GM23338 (cell line): ENCODE results near the gene RASSF6.

Experiments
- CREB1 ChIP-seq: fragments of 250-450 bp; sonication (Bioruptor Pico); IDR thresholded peaks from 2 replicates; pipeline ENCODE4 v1.5.0; 2020; ENCODE audit warnings: low read depth, mild to moderate bottlenecking, moderate library complexity
- EZH2 ChIP-seq: fragments of 200-600 bp; sonication (generic); IDR thresholded peaks from one replicate; pipeline ENCODE4 v1.8.0; 2017; ENCODE audit warnings: antibody characterized with exemption, mild to moderate bottlenecking, low read depth; ENCODE audit not compliant: unreplicated experiment
- EZH2phosphoT487 ChIP-seq: fragments of 200-600 bp; sonication (generic); IDR thresholded peaks from one replicate; pipeline ENCODE4 v1.8.1; 2018; ENCODE audit warnings: antibody characterized with exemption; ENCODE audit not compliant: unreplicated experiment
- JUNB ChIP-seq: IDR thresholded peaks from one replicate; pipeline ENCODE4 v1.6.1; 2016; ENCODE audit warnings: antibody characterized with exemption; ENCODE audit not compliant: unreplicated experiment
- NANOG ChIP-seq: IDR thresholded peaks from 2 replicates; pipeline ENCODE4 v1.6.1; 2016; ENCODE audit warnings: antibody characterized with exemption, borderline replicate concordance
- POLR2AphosphoS5 ChIP-seq: IDR thresholded peaks from 2 replicates; pipeline ENCODE4 v1.6.1; 2016; ENCODE audit warnings: antibody characterized with exemption, low read depth
- ZNF114 ChIP-seq: fragments of 250-450 bp; sonication (Bioruptor Pico); IDR thresholded peaks from 2 replicates; pipeline ENCODE4 v1.5.0; 2020; ENCODE audit warnings: mild to moderate bottlenecking, moderate library complexity
- ZNF331 ChIP-seq: fragments of 250-450 bp; sonication (Bioruptor Pico); IDR thresholded peaks from 2 replicates; pipeline ENCODE4 v1.5.0; 2020; ENCODE audit warnings: low read depth, mild to moderate bottlenecking, moderate library complexity
- TF ChIP-seq, protein P1 (sequence below), 2 experiments: fragments of 200-600 bp in 1 of 2; sonication (generic) in 1 of 2; conservative IDR thresholded peaks; 2 replicates each; pipeline versions ENCODE4 v1.5.1 to v1.6.1; 2016 to 2017; ENCODE audit warnings: antibody characterized with exemption in 2 of 2, low read depth in 2 of 2, mild to moderate bottlenecking in 2 of 2, moderate library complexity in 1 of 2
- TF ChIP-seq, protein P2 (sequence below): IDR thresholded peaks from one replicate; pipeline ENCODE4 v1.6.1; 2018; ENCODE audit warnings: antibody characterized with exemption; ENCODE audit not compliant: unreplicated experiment
- TF ChIP-seq, protein P3 (sequence below): IDR thresholded peaks from 2 replicates; pipeline ENCODE4 v1.6.1; 2016; ENCODE audit warnings: antibody characterized with exemption

DNA sequence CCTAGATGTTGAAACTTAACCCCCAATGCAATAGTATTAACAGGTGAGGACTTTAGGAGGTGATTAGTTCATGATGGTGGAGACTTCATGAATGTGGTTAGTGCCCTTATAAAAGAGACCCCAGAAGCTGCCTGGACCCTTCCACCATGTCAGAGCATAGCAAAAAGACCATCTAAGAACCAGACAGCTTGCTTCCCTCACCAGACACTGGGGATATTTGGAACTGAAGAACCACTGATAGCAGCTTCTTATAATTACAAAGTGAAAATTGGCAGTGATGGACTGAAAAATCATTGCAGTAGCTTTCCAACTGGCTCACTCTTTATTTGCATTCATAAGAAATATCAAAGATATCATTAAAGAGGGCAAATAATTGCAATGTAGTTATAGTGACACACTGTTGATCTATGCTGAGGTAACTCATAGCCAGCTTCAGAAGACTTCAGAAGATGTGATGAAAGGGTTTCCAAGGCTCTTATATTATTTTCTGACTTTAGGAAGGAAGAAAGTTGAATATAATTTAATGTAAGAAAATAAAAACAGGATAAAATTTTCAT is 5.8 kb downstream of the RASSF6 start:
- TF ChIP-seq, protein P1, sequence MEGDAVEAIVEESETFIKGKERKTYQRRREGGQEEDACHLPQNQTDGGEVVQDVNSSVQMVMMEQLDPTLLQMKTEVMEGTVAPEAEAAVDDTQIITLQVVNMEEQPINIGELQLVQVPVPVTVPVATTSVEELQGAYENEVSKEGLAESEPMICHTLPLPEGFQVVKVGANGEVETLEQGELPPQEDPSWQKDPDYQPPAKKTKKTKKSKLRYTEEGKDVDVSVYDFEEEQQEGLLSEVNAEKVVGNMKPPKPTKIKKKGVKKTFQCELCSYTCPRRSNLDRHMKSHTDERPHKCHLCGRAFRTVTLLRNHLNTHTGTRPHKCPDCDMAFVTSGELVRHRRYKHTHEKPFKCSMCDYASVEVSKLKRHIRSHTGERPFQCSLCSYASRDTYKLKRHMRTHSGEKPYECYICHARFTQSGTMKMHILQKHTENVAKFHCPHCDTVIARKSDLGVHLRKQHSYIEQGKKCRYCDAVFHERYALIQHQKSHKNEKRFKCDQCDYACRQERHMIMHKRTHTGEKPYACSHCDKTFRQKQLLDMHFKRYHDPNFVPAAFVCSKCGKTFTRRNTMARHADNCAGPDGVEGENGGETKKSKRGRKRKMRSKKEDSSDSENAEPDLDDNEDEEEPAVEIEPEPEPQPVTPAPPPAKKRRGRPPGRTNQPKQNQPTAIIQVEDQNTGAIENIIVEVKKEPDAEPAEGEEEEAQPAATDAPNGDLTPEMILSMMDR (conservative IDR thresholded peaks at IDR 0.05; ENCODE audit: low read depth in 2 of 2), result no peak
- TF ChIP-seq, protein P2, sequence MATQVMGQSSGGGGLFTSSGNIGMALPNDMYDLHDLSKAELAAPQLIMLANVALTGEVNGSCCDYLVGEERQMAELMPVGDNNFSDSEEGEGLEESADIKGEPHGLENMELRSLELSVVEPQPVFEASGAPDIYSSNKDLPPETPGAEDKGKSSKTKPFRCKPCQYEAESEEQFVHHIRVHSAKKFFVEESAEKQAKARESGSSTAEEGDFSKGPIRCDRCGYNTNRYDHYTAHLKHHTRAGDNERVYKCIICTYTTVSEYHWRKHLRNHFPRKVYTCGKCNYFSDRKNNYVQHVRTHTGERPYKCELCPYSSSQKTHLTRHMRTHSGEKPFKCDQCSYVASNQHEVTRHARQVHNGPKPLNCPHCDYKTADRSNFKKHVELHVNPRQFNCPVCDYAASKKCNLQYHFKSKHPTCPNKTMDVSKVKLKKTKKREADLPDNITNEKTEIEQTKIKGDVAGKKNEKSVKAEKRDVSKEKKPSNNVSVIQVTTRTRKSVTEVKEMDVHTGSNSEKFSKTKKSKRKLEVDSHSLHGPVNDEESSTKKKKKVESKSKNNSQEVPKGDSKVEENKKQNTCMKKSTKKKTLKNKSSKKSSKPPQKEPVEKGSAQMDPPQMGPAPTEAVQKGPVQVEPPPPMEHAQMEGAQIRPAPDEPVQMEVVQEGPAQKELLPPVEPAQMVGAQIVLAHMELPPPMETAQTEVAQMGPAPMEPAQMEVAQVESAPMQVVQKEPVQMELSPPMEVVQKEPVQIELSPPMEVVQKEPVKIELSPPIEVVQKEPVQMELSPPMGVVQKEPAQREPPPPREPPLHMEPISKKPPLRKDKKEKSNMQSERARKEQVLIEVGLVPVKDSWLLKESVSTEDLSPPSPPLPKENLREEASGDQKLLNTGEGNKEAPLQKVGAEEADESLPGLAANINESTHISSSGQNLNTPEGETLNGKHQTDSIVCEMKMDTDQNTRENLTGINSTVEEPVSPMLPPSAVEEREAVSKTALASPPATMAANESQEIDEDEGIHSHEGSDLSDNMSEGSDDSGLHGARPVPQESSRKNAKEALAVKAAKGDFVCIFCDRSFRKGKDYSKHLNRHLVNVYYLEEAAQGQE, result no peak
- TF ChIP-seq POLR2AphosphoS5 (no peak), EZH2phosphoT487 (no peak), EZH2 (no peak), JUNB (no peak), ZNF114 (CRISPR knock-in tag) (no peak), CREB1 (CRISPR knock-in tag) (no peak), NANOG (no peak), ZNF331 (CRISPR knock-in tag) (no peak)
- TF ChIP-seq, protein P3, sequence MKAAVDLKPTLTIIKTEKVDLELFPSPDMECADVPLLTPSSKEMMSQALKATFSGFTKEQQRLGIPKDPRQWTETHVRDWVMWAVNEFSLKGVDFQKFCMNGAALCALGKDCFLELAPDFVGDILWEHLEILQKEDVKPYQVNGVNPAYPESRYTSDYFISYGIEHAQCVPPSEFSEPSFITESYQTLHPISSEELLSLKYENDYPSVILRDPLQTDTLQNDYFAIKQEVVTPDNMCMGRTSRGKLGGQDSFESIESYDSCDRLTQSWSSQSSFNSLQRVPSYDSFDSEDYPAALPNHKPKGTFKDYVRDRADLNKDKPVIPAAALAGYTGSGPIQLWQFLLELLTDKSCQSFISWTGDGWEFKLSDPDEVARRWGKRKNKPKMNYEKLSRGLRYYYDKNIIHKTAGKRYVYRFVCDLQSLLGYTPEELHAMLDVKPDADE, result no peak
